Osteoblast (primary cell): ENCODE results near the gene THTPA. TPM values are rescaled to one million over a fixed set of nuclear protein-coding genes. Genes with fewer than 3 reads are reported as not detected.

Experiments
- DNase-seq: peaks from one replicate; pipeline ENCODE4 v3.0.0; 2011; ENCODE audit warnings: low spot score, mixed read lengths; ENCODE audit not compliant: insufficient read length; ENCODE audit errors: missing footprints
- H2AFZ ChIP-seq: 2 replicates; pipeline ENCODE4 v1.6.0; 2011; ENCODE audit warnings: mild to moderate bottlenecking, low read length
- H3K27ac ChIP-seq: 2 replicates; pipeline ENCODE4 v1.5.1; 2011; ENCODE audit warnings: mild to moderate bottlenecking, low read depth, low read length, moderate library complexity
- H3K27me3 ChIP-seq: 2 replicates; pipeline ENCODE4 v1.6.0; 2012; ENCODE audit warnings: mild to moderate bottlenecking, control low read depth, inconsistent platforms, low read length, moderate library complexity; ENCODE audit not compliant: insufficient read depth
- H3K36me3 ChIP-seq: 2 replicates; pipeline ENCODE4 v1.5.1; 2011; ENCODE audit warnings: mild to moderate bottlenecking, low read length, control low read depth, moderate library complexity; ENCODE audit not compliant: insufficient read depth
- H3K4me1 ChIP-seq: 2 replicates; pipeline ENCODE4 v1.5.1; 2011; ENCODE audit warnings: mild to moderate bottlenecking, low read length, control low read depth, moderate library complexity; ENCODE audit not compliant: insufficient read depth
- H3K4me2 ChIP-seq: 2 replicates; pipeline ENCODE4 v1.6.0; 2011; ENCODE audit warnings: mild to moderate bottlenecking, low read length; ENCODE audit not compliant: insufficient read depth
- H3K4me3 ChIP-seq: fragments of 200-600 bp; sonication (generic); 3 replicates; pipeline ENCODE4 v1.5.1; 2012; ENCODE audit warnings: mild to moderate bottlenecking, low read length, inconsistent platforms; ENCODE audit not compliant: insufficient read depth
- H3K79me2 ChIP-seq: 2 replicates; pipeline ENCODE4 v1.6.0; 2012; ENCODE audit warnings: mild to moderate bottlenecking, low read length, control low read depth, inconsistent platforms; ENCODE audit not compliant: insufficient read depth
- H3K9me3 ChIP-seq: 2 replicates; pipeline ENCODE4 v1.5.1; 2011; ENCODE audit warnings: low read depth, low read length, control low read depth
- H4K20me1 ChIP-seq: 2 replicates; pipeline ENCODE4 v1.6.0; 2012; ENCODE audit warnings: mild to moderate bottlenecking, low read length, control low read depth; ENCODE audit not compliant: insufficient read depth
- total RNA-seq: library from RNA; depleted of rRNA; stranded (reverse); fragments of >200 nt; gene quantifications from 2 replicates; pipeline ENCODE4 v1.2.3, GENCODE V29; 2012
- TF ChIP-seq, protein P1 (sequence below): IDR thresholded peaks from 2 replicates; pipeline ENCODE4 v1.5.1; 2011; ENCODE audit warnings: mild to moderate bottlenecking, low read depth, low read length, moderate library complexity; ENCODE audit errors: extremely low read depth

THTPA gene
- total RNA-seq, 1 donor = 27.5 TPM

DNA sequence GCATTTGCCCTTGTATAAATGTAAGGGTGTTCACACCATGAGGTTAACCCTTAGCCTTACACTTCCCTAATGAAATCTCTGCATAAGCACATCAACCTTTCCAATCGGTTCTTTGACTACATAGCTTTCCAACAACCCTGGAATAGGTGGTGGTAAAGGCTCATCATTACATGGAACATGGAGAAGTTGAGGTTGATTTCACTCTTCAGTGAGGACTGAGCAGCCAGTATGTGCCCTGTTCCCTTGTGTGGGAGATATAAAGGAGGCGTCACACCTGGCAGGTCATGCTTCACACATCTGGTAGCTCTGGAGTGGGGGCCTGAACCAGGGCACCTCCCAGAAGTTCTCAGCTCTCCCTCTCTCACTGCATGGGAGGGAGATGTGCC, 44.2 kb downstream of the THTPA start:
- TF ChIP-seq, protein P1, sequence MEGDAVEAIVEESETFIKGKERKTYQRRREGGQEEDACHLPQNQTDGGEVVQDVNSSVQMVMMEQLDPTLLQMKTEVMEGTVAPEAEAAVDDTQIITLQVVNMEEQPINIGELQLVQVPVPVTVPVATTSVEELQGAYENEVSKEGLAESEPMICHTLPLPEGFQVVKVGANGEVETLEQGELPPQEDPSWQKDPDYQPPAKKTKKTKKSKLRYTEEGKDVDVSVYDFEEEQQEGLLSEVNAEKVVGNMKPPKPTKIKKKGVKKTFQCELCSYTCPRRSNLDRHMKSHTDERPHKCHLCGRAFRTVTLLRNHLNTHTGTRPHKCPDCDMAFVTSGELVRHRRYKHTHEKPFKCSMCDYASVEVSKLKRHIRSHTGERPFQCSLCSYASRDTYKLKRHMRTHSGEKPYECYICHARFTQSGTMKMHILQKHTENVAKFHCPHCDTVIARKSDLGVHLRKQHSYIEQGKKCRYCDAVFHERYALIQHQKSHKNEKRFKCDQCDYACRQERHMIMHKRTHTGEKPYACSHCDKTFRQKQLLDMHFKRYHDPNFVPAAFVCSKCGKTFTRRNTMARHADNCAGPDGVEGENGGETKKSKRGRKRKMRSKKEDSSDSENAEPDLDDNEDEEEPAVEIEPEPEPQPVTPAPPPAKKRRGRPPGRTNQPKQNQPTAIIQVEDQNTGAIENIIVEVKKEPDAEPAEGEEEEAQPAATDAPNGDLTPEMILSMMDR = no peak
- Histone ChIP-seq H4K20me1 (no peaks in the 10 kb centered on the region), H3K79me2 (no peaks in the 10 kb centered on the region)

DNA sequence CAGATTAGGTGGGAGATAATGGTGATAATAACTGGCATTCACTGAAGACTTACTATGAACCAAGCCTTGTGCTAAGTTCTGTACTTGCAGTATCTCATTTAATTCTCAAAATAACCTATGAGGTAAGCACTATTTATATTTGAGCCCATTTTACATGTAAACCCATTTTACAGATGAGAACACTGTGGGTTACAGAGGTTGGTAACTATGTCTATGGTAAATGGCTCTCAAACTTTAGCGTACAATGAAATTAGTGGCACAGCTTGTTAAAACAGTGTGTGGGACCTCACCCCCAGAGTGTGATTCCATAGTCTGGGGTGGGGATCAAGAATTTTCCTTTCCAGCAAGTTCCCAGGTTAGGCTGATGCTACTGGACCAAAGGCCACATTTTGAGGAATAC, 44.7 kb downstream of the THTPA start:
- H3K36me3 ChIP-seq = no peaks in the 10 kb centered on the region
- DNase-seq = no peak
- no peaks in the 10 kb centered on the region for H4K20me1 ChIP-seq
- no peaks in the 10 kb centered on the region for H3K9me3 ChIP-seq
- H3K27ac ChIP-seq = no peak overlapping the region
- H3K4me3 ChIP-seq = no peak overlapping the region
- H3K4me1 ChIP-seq = peaks cover 3% of the 10 kb centered on the region
- no peak overlapping the region for H3K4me2 ChIP-seq
- no peaks in the 10 kb centered on the region for H3K27me3 ChIP-seq
- TF ChIP-seq, protein P1 = no peak
- H2AFZ ChIP-seq = no peak overlapping the region
- no peaks in the 10 kb centered on the region for H3K79me2 ChIP-seq

More for the DNA sequence above, 44.2 kb downstream of the THTPA start:
- Histone ChIP-seq H3K36me3 (no peaks in the 10 kb centered on the region), H2AFZ (no peak overlapping the region), H3K27me3 (no peaks in the 10 kb centered on the region), H3K9me3 (no peaks in the 10 kb centered on the region), H3K27ac (no peak overlapping the region), H3K4me2 (no peak overlapping the region), H3K4me1 (no peaks in the 10 kb centered on the region), H3K4me3 (no peak overlapping the region)
- DNase-seq = no peak

DNA sequence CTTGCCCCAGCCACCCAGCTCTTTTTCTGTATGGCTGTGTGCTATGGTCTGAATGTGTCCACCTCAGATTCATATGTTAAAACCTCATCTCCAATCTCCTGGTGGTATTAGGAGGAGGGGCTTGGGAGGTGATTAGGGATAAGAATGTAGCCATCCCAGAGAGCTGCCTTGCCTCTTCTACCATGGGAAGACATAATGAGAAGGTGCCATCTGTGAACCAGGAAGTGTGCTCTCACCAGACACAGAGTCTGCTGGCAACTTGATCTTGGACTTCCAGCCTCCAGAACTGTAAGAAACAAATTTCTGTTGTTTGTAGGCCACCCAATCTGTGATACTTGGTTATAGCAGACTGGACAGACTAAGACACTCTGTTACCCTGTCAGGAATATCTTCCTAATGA, 45.4 kb downstream of the THTPA start:
- Histone ChIP-seq H2AFZ (no peak overlapping the region), H3K79me2 (no peaks in the 10 kb centered on the region), H4K20me1 (no peaks in the 10 kb centered on the region), H3K27me3 (no peaks in the 10 kb centered on the region), H3K9me3 (no peaks in the 10 kb centered on the region), H3K4me1 (peaks cover 9% of the 10 kb centered on the region), H3K36me3 (no peaks in the 10 kb centered on the region), H3K27ac (no peak overlapping the region), H3K4me3 (no peak overlapping the region), H3K4me2 (no peak overlapping the region)
- no peak for DNase-seq
- TF ChIP-seq, protein P1 = no peak

DNA sequence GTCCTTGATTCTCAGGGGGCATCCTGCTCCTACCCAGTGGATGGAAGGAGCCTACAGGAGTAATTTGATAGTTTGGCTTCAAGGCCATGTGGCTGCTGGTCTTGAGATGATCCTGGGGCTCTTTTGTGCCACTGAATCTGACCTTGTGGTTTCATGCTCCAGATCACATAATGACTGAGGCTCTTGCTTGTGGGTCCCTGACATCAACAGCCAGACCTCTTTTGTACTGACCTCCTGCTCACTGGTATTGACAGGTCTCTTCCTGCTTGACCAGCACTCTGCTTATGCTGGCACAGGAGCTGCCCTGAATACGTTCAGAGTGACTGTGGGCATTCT, 45.7 kb downstream of the THTPA start:
- Histone ChIP-seq H4K20me1 (no peaks in the 10 kb centered on the region), H3K4me3 (no peak overlapping the region), H3K4me2 (no peak overlapping the region), H3K9me3 (no peaks in the 10 kb centered on the region), H2AFZ (no peak overlapping the region), H3K27me3 (no peaks in the 10 kb centered on the region), H3K36me3 (no peaks in the 10 kb centered on the region), H3K27ac (no peak overlapping the region), H3K79me2 (no peaks in the 10 kb centered on the region), H3K4me1 (peaks cover 10% of the 10 kb centered on the region)
- TF ChIP-seq, protein P1 = no peak
- no peak for DNase-seq
